BE2C (cell line): Measurements from ENCODE around the gene IL18R1.

Experiments
- DNase-seq: peaks from one replicate; pipeline ENCODE4 v3.0.0-alpha.2; 2020
- H3K27me3 ChIP-seq: fragments of 250-450 bp; sonication (Bioruptor Pico); 2 replicates; pipeline ENCODE4 v1.5.1; 2020; ENCODE audit warnings: mild to moderate bottlenecking
- H3K36me3 ChIP-seq: fragments of 250-450 bp; sonication (Bioruptor Pico); 2 replicates; pipeline ENCODE4 v1.5.1; 2020; ENCODE audit warnings: mild to moderate bottlenecking
- H3K4me1 ChIP-seq: fragments of 250-450 bp; sonication (Bioruptor Pico); 2 replicates; pipeline ENCODE4 v1.5.1; 2020
- H3K4me3 ChIP-seq: 2 replicates; pipeline ENCODE4 v1.5.1; 2011; ENCODE audit warnings: low read depth, low read length
- H3K9me3 ChIP-seq: fragments of 250-450 bp; sonication (Bioruptor Pico); 2 replicates; pipeline ENCODE4 v1.5.1; 2020
- TF ChIP-seq, protein P1 (sequence below): IDR thresholded peaks from 2 replicates; pipeline ENCODE4 v1.5.1; 2012; ENCODE audit warnings: mild to moderate bottlenecking, low read depth, low read length

Gene IL18R1

DNA sequence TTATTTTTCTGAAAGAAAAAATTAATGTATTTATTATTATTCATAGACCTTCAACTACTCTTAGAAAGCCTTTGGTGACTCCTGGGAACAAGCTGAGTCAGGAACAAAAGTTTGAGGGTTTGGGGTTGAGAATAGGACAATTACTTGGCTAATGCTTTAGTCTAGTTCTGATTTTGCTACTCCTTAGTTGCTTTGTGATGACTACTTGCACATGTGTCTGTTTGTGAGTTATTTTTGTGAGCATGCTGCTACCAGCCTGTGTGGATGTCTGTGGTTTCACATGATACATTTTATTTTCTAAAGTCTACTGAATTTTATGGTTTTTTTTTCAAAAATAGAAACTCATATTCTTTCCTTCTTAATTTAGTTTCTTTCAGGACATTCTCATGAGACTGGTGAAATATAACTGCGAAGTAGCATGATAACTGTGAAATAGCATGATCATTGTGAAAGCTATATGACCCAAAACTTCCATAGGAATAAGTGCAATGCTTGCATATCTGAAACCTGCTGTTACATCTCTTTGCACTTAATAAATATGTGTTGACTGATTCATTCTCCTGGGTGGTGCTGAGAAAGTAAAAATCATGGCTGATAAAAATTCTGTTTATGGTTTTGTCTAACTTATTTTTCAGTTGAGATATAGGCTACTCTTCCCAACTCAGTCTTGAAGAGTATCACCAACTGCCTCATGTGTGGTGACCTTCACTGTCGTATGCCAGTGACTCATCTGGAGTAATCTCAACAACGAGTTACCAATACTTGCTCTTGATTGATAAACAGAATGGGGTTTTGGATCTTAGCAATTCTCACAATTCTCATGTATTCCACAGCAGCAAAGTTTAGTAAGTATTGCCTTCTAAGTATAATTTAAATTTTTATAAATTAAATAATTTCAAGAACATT lies 17.9 kb upstream of the IL18R1 start:
- H3K36me3 ChIP-seq, result no peaks in the 10 kb centered on the region
- no peak for DNase-seq
- no peaks in the 10 kb centered on the region for H3K4me1 ChIP-seq
- TF ChIP-seq, protein P1, sequence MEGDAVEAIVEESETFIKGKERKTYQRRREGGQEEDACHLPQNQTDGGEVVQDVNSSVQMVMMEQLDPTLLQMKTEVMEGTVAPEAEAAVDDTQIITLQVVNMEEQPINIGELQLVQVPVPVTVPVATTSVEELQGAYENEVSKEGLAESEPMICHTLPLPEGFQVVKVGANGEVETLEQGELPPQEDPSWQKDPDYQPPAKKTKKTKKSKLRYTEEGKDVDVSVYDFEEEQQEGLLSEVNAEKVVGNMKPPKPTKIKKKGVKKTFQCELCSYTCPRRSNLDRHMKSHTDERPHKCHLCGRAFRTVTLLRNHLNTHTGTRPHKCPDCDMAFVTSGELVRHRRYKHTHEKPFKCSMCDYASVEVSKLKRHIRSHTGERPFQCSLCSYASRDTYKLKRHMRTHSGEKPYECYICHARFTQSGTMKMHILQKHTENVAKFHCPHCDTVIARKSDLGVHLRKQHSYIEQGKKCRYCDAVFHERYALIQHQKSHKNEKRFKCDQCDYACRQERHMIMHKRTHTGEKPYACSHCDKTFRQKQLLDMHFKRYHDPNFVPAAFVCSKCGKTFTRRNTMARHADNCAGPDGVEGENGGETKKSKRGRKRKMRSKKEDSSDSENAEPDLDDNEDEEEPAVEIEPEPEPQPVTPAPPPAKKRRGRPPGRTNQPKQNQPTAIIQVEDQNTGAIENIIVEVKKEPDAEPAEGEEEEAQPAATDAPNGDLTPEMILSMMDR, result no peak
- no peaks in the 10 kb centered on the region for H3K9me3 ChIP-seq
- no peak overlapping the region for H3K4me3 ChIP-seq
- H3K27me3 ChIP-seq, result no peaks in the 10 kb centered on the region

DNA sequence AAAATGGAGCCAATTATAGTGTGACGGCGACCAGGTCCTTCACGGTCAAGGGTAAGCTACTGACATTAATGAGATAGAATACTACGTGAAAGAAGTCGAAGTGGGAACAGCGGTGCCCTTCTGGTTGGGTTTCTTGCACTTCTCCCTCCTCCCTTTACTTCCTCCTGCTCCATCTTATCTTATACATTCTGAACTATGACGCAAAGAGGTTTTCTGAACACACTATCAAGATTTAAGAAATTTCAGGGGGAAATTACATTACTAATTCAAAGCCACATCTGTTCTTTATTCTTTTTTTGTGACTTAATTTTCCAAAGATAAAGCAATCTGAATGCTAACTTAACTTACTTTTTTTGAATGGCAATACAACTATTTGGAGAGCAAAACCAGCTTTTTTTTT lies 14.8 kb upstream of the IL18R1 start:
- Histone ChIP-seq H3K36me3 (no peaks in the 10 kb centered on the region), H3K9me3 (no peaks in the 10 kb centered on the region), H3K4me1 (no peaks in the 10 kb centered on the region), H3K4me3 (no peak overlapping the region), H3K27me3 (no peaks in the 10 kb centered on the region)
- no peak for DNase-seq
- TF ChIP-seq, protein P1, result no peak

DNA sequence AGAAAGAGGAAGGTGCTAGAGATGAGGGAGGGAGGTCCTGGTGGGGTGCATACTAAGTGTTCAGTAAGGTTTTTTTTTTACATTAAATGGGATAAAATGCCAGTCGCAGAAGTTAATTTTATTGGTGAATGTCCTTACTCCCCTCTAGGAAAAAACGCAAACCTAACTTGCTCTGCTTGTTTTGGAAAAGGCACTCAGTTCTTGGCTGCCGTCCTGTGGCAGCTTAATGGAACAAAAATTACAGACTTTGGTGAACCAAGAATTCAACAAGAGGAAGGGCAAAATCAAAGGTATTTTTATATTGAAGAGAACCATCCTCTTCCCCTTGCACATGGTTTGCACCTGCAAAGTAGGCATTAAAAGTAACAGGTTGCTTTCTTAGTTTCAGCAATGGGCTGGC lies 12.7 kb upstream of the IL18R1 start:
- H3K4me3 ChIP-seq, result no peak overlapping the region
- no peak for DNase-seq

DNA sequence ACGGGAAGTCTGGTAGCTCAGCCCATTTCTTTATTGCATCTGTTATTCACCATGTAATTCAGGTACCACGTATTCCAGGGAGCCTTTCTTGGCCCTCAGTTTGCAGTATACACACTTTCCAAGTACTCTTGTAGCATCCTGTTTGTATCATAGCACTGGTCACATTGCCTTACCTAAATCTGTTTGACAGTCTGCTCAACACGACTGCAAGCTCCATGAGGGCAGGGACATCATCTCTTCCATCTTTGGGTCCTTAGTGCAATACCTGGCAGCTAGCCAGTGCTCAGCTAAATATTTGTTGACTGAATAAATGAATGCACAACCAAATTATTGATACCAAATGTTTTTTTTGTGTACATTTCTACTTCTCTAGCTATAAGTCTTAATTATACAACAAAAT lies 11.2 kb upstream of the IL18R1 start:
- TF ChIP-seq, protein P1, result no peak
- Histone ChIP-seq H3K36me3 (no peaks in the 10 kb centered on the region), H3K27me3 (no peaks in the 10 kb centered on the region), H3K4me1 (no peaks in the 10 kb centered on the region), H3K9me3 (no peaks in the 10 kb centered on the region), H3K4me3 (no peak overlapping the region)
- DNase-seq, result no peak

More for the DNA sequence above, 12.7 kb upstream of the IL18R1 start:
- Histone ChIP-seq H3K27me3 (no peaks in the 10 kb centered on the region), H3K36me3 (no peaks in the 10 kb centered on the region), H3K4me1 (no peaks in the 10 kb centered on the region), H3K9me3 (no peaks in the 10 kb centered on the region)
- TF ChIP-seq, protein P1, result no peak

DNA sequence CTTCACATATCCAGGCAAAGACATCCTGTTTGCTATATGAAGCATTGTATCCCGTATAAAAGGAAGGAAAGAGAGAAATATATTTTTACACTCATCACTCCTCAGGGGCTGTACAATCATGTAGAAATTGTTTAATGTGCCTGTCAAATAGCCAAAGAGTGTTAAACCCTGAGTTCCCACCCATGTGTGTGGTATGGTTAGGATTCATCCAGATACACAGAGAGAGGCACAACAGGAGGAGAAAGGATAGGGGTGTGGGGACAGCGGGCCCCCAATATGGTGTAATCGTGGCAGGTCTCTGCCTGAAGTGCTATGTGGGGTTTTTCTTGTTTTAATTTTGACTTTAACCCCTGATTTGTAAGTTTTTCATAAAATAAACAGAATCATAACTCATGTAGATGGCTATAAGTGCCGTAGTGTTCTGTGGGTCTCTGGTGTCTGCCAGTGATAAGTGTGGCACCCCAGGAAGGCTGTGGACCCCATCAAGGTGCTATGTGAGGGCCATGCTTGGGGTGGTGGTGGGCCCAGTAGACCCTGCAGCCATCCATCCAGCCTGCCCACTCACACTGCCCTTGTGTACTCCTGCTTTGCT lies 10.2 kb upstream of the IL18R1 start:
- H3K4me3 ChIP-seq, result no peak overlapping the region
- no peaks in the 10 kb centered on the region for H3K4me1 ChIP-seq
- DNase-seq, result no peak
- no peaks in the 10 kb centered on the region for H3K27me3 ChIP-seq
- TF ChIP-seq, protein P1, result no peak
- no peaks in the 10 kb centered on the region for H3K9me3 ChIP-seq
- no peaks in the 10 kb centered on the region for H3K36me3 ChIP-seq

DNA sequence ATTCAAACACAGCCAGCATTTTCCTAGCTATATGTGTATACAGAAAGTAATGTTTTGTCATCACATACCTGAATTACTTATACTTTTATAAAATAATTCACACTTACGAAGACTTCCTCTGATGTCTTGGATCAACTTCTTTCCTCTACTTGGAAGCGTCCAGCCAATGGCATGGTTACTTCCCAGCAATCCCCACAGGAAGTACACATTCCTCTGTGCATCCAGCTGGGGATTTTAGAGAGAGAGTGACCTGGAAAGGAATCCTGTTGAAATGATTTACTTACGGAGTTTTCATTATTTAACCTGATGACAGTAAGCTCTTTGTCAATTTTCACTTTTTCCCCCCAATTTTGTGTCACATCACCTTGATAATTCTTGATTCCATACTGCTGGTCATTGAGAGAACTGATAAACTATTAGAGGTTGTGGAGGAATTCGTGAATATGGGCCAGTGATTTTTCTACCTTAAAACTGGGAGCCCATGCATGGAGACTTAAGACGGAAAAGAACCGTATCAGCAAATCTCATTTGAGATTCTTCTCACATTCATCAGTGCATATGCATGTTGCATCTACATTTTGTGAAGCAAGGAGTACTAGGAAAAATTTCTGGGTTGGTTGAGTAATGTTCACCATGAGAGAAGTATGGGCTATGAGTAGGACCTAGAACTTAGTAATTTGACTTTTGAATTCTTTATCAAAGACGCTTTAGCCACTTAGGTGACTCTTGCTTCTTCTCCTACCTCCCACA lies 9.0 kb upstream of the IL18R1 start:
- H3K36me3 ChIP-seq, result no peaks in the 10 kb centered on the region
- no peaks in the 10 kb centered on the region for H3K9me3 ChIP-seq
- no peak for DNase-seq
- TF ChIP-seq, protein P1, result no peak
- no peaks in the 10 kb centered on the region for H3K27me3 ChIP-seq
- H3K4me1 ChIP-seq, result no peaks in the 10 kb centered on the region
- H3K4me3 ChIP-seq, result no peak overlapping the region
